Activated naive CD8-positive, alpha-beta T cell (primary cell): ENCODE results near the gene DLG2.

Source experiments
- H3K27ac Mint-ChIP-seq: one replicate; pipeline ENCODE4 v1.8.0; 2021; ENCODE audit warnings: mixed read lengths
- H3K27me3 Mint-ChIP-seq: one replicate; pipeline ENCODE4 v1.8.0; 2021; ENCODE audit warnings: mixed read lengths
- H3K36me3 Mint-ChIP-seq: one replicate; pipeline ENCODE4 v1.8.0; 2021; ENCODE audit warnings: mixed read lengths
- H3K4me1 Mint-ChIP-seq: one replicate; pipeline ENCODE4 v1.8.0; 2021; ENCODE audit warnings: low read depth, mixed read lengths
- H3K4me3 Mint-ChIP-seq: one replicate; pipeline ENCODE4 v1.8.0; 2021; ENCODE audit warnings: mild to moderate bottlenecking, mixed read lengths
- H3K9me3 Mint-ChIP-seq: one replicate; pipeline ENCODE4 v1.8.0; 2021; ENCODE audit warnings: low read depth, mixed read lengths

The DLG2 gene

GRCh38 chr11:85540635-85541205 lies 86.4 kb downstream of the DLG2 start:
- no peaks in the 10 kb centered on the region for H3K27me3 Mint-ChIP-seq
- H3K4me1 Mint-ChIP-seq: no peaks in the 10 kb centered on the region
- no peak overlapping the region for H3K27ac Mint-ChIP-seq
- no peak overlapping the region for H3K4me3 Mint-ChIP-seq
- H3K36me3 Mint-ChIP-seq: peaks cover 6% of the 10 kb centered on the region
- peaks cover 5% of the 10 kb centered on the region for H3K9me3 Mint-ChIP-seq

- H3K4me1 Mint-ChIP-seq: no peaks in the 10 kb centered on the region
- no peak overlapping the region for H3K4me3 Mint-ChIP-seq
- peaks cover 5% of the 10 kb centered on the region for H3K9me3 Mint-ChIP-seq
- no peaks in the 10 kb centered on the region for H3K27me3 Mint-ChIP-seq
- no peak overlapping the region for H3K27ac Mint-ChIP-seq
- peaks cover 8% of the 10 kb centered on the region for H3K36me3 Mint-ChIP-seq
These were observed 87.0 kb downstream of the DLG2 start for GRCh38 chr11:85540181-85540580.

- Mint-ChIP-seq H3K4me3 (no peak overlapping the region), H3K4me1 (no peaks in the 10 kb centered on the region), H3K36me3 (peaks cover 12% of the 10 kb centered on the region), H3K9me3 (peaks cover 9% of the 10 kb centered on the region), H3K27ac (no peak overlapping the region), H3K27me3 (no peaks in the 10 kb centered on the region)
These were observed 87.4 kb downstream of the DLG2 start for GRCh38 chr11:85539740-85540139.

- no peak overlapping the region for H3K27ac Mint-ChIP-seq
- H3K9me3 Mint-ChIP-seq: peaks cover 9% of the 10 kb centered on the region
- H3K36me3 Mint-ChIP-seq: peaks cover 12% of the 10 kb centered on the region
- no peaks in the 10 kb centered on the region for H3K4me1 Mint-ChIP-seq
- no peak overlapping the region for H3K4me3 Mint-ChIP-seq
- no peaks in the 10 kb centered on the region for H3K27me3 Mint-ChIP-seq
These were observed 88.0 kb downstream of the DLG2 start for GRCh38 chr11:85539029-85539689.

GRCh38 chr11:85536438-85536837 lies 90.7 kb downstream of the DLG2 start:
- no peaks in the 10 kb centered on the region for H3K27me3 Mint-ChIP-seq
- no peaks in the 10 kb centered on the region for H3K4me1 Mint-ChIP-seq
- H3K9me3 Mint-ChIP-seq: peaks cover 9% of the 10 kb centered on the region
- H3K27ac Mint-ChIP-seq: no peak overlapping the region
- H3K36me3 Mint-ChIP-seq: peaks cover 12% of the 10 kb centered on the region
- no peak overlapping the region for H3K4me3 Mint-ChIP-seq

GRCh38 chr11:85534806-85535205 lies 92.3 kb downstream of the DLG2 start:
- no peak overlapping the region for H3K27ac Mint-ChIP-seq
- peaks cover 9% of the 10 kb centered on the region for H3K9me3 Mint-ChIP-seq
- no peaks in the 10 kb centered on the region for H3K4me1 Mint-ChIP-seq
- H3K36me3 Mint-ChIP-seq: peaks cover 12% of the 10 kb centered on the region
- no peaks in the 10 kb centered on the region for H3K27me3 Mint-ChIP-seq
- H3K4me3 Mint-ChIP-seq: no peak overlapping the region

GRCh38 chr11:85531191-85531897 lies 95.8 kb downstream of the DLG2 start:
- Mint-ChIP-seq H3K4me1 (no peaks in the 10 kb centered on the region), H3K9me3 (peaks cover 10% of the 10 kb centered on the region), H3K4me3 (no peak overlapping the region), H3K27me3 (no peaks in the 10 kb centered on the region), H3K36me3 (peaks cover 15% of the 10 kb centered on the region), H3K27ac (no peak overlapping the region)

GRCh38 chr11:85530634-85531033 lies 96.5 kb downstream of the DLG2 start:
- Mint-ChIP-seq H3K27me3 (no peaks in the 10 kb centered on the region), H3K36me3 (peaks cover 15% of the 10 kb centered on the region), H3K9me3 (peaks cover 10% of the 10 kb centered on the region), H3K4me3 (no peak overlapping the region), H3K27ac (no peak overlapping the region), H3K4me1 (no peaks in the 10 kb centered on the region)

GRCh38 chr11:85526564-85526963 lies 100.6 kb downstream of the DLG2 start:
- Mint-ChIP-seq H3K4me1 (no peaks in the 10 kb centered on the region), H3K27me3 (no peaks in the 10 kb centered on the region), H3K27ac (no peak overlapping the region), H3K4me3 (no peak overlapping the region), H3K36me3 (peaks cover 21% of the 10 kb centered on the region), H3K9me3 (peaks cover 16% of the 10 kb centered on the region)

- Mint-ChIP-seq H3K36me3 (peaks cover 24% of the 10 kb centered on the region), H3K27ac (no peak overlapping the region), H3K9me3 (peaks cover 16% of the 10 kb centered on the region), H3K27me3 (no peaks in the 10 kb centered on the region), H3K4me1 (no peaks in the 10 kb centered on the region), H3K4me3 (no peak overlapping the region)
These were observed 101.5 kb downstream of the DLG2 start for GRCh38 chr11:85525686-85526085.

GRCh38 chr11:85517272-85517671 lies 109.9 kb downstream of the DLG2 start:
- Mint-ChIP-seq H3K4me1 (no peaks in the 10 kb centered on the region), H3K4me3 (no peak overlapping the region), H3K36me3 (peaks cover 21% of the 10 kb centered on the region), H3K27ac (no peak overlapping the region), H3K9me3 (peaks cover 16% of the 10 kb centered on the region), H3K27me3 (no peaks in the 10 kb centered on the region)

GRCh38 chr11:85495918-85496317 lies 131.2 kb downstream of the DLG2 start:
- H3K27me3 Mint-ChIP-seq: no peaks in the 10 kb centered on the region
- no peak overlapping the region for H3K4me3 Mint-ChIP-seq
- peaks cover 16% of the 10 kb centered on the region for H3K9me3 Mint-ChIP-seq
- peaks cover 8% of the 10 kb centered on the region for H3K36me3 Mint-ChIP-seq
- no peaks in the 10 kb centered on the region for H3K4me1 Mint-ChIP-seq
- H3K27ac Mint-ChIP-seq: no peak overlapping the region

GRCh38 chr11:85494396-85494795 lies 132.7 kb downstream of the DLG2 start:
- Mint-ChIP-seq H3K4me1 (no peaks in the 10 kb centered on the region), H3K4me3 (no peak overlapping the region), H3K36me3 (peaks cover 8% of the 10 kb centered on the region), H3K27me3 (no peaks in the 10 kb centered on the region), H3K27ac (no peak overlapping the region), H3K9me3 (peaks cover 23% of the 10 kb centered on the region)

- peaks cover 30% of the 10 kb centered on the region for H3K9me3 Mint-ChIP-seq
- no peak overlapping the region for H3K27ac Mint-ChIP-seq
- H3K4me1 Mint-ChIP-seq: no peaks in the 10 kb centered on the region
- H3K36me3 Mint-ChIP-seq: peaks cover 8% of the 10 kb centered on the region
- H3K27me3 Mint-ChIP-seq: no peaks in the 10 kb centered on the region
- no peak overlapping the region for H3K4me3 Mint-ChIP-seq
These were observed 141.2 kb downstream of the DLG2 start for GRCh38 chr11:85485902-85486301.

GRCh38 chr11:85483861-85484260 lies 143.3 kb downstream of the DLG2 start:
- no peaks in the 10 kb centered on the region for H3K4me1 Mint-ChIP-seq

More at GRCh38 chr11:85483861-85484260, 143.3 kb downstream of the DLG2 start:
- no peak overlapping the region for H3K4me3 Mint-ChIP-seq
- peaks cover 19% of the 10 kb centered on the region for H3K9me3 Mint-ChIP-seq
- no peak overlapping the region for H3K27ac Mint-ChIP-seq
- H3K36me3 Mint-ChIP-seq: peaks cover 16% of the 10 kb centered on the region
- no peaks in the 10 kb centered on the region for H3K27me3 Mint-ChIP-seq
